Measurements from ENCODE around the gene SLC22A2. TPM values are rescaled to one million over a fixed set of nuclear protein-coding genes. Genes with fewer than 3 reads are reported as not detected.

SLC22A2 gene
- polyA plus RNA-seq, 3 donors, result 10.8 to 13.5 (median 13.4) TPM

DNA sequence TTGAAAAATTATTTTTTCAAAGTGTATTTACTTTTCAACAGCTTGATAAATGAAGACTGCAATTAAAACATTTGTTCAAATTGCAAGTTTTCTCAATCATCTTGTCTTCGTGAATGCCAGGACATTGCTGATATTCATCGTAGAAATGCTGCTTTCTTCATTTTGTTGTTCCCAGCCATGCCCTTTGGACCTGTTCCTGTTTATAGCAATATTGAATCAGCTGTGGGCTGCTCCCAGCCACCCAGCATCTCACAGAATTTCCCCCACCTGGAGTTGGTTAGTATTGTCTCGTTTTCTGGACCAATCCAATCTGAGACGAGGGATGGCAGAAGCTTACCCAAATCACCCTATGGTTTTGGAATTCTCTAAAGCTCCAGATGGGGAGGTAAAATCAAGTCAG lies 40.8 kb downstream of the SLC22A2 start:
- DNase-seq, result no peak

DNA sequence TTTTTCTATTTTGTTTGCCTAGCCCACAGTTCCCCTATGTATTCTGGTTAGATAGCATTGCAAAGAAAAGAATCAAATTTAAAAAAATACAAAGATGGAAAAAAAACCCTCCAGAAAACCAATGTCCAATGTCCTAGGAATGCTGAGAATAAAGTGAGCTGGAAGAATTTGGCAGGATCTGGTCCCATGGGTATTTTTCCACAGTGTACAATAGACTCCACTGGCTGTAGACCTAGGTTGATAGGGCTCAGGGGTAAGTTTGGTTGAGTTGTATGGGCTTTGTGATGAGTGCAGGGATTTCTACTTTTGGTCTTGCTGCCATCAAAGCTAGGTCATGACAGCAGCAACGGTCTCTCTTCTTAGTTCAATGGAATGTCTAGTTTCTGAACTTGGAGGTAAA lies 41.5 kb downstream of the SLC22A2 start:
- no peak for DNase-seq

DNA sequence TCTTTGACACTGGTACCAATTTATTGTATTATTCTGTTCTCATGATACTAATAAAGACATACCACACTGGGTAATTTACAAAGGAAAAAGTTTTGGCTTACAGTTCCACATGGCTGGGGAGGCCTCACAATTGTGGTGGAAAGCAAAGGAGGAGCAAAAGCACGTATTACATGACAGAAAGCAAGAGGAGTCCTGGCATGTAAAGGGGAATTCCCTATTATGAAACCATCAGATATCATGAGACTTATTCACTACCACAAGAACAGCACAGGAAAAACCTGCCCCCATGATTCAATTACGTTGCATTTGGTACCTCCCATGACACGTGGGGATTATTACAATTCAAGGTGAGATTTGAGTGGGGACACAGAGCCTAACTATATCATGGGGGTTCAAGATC lies 43.4 kb downstream of the SLC22A2 start:
- no peak for DNase-seq

DNA sequence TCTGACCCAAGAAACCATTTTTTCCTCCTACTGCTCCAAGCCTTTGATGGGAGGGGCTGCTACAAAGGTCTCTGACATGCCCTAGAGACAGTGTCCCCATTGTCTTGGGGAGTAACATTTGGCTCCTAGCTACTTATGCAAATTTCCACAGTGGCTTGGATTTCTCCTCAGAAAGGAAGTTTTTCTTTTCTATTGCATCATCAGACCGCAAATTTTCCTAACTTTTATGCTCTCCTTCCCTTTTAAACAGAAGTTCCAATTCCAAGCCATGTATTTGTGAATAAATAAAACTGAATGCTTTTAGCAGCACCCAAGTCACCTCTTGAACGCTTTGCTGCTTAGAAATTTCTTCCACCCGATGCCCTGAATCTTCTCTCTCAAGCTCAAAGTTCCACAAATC lies 51.0 kb downstream of the SLC22A2 start:
- DNase-seq, result no peak

DNA sequence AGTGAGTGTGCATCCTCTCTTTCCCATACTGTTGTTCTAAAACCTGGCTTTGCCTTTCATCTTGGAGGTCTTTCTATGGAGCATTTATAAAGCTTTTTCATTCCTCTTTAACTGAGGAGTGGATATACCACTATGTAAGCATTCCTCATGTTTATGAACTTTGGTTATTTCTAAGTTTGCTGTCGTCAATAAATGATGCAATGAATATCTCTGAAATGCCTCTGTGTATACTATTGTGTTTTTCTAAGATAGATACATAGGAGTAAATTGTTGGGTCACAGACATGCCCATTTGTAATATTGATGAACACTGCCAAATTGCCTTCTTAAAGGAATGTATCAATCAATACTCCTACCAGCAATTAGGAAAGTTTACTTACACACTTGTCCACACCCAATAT lies 53.9 kb downstream of the SLC22A2 start:
- no peak for DNase-seq

DNA sequence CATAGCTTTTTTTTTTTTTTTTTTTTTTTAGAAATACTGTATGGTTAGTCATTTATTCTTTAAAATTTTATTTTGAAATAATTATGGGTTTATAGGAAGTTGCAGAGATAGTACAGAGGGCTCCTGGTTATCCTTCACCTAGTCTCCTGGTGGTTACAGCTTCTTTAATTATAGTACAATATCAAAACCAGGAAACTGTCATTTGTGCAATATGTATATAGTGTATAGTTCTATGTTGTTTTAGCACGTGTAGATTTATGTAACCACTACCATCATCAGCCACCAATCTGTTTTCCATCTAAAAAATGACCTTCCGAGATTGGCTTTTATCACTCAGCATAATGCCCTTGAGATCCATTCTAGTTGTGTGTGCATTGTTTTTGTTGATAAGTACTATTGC lies 54.7 kb downstream of the SLC22A2 start:
- no peak for DNase-seq

DNA sequence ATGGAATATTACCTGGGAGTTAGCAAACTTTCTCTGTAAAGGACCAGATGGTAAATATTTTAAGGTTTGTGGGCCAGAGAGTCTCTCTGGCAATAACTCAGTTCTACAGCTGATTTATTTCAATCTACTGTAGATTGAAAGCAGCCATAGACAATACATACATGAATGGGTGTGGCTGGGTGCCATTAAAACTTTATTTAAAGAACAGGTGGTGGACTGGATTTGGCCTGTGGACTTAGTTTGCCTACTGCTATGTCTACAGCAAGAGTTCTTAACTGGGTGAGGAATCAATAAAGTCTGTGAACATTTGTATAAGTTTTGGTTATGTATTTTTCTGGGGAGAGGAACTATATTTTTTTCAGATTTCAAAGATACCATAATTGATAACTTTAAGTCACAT lies 55.1 kb downstream of the SLC22A2 start:
- no peak for DNase-seq

DNA sequence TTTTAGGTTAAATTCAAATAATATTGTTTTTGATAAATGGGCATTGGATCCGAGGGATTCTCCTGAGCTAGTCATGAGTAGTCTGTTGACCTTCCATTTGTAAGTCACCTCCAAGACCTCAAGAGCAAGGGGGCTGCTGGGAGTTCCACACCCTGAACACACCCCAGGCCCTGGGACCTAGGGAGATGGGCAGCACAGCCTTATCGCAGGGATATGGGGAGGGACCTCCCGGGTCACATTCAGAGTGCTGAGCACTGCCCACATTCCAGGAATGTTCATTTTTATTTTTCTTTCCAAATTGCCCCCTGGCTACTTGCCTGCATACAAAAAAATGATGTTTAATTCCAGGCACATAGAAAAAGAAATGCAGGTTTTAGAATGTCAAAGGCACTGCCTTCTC lies 55.5 kb downstream of the SLC22A2 start:
- DNase-seq, result no peak

DNA sequence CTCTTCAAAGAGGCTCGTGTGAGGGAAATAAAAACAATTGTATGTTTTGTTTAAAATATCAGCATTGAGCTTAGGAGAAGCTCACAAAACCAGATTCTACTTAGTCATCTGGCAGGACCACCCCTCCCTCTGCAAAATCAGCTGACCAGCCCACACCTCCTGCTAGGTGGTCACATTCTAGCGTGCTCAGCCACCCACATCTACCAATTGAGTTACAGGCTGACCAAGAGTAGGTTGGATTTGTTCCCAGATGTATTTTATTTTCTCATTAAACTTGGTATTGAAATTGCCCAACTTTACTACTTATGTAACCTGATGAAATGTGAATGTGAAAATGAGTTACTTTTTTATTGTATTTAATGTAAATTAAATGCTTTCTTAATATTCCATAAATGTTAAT lies 56.2 kb downstream of the SLC22A2 start:
- DNase-seq, result no peak

DNA sequence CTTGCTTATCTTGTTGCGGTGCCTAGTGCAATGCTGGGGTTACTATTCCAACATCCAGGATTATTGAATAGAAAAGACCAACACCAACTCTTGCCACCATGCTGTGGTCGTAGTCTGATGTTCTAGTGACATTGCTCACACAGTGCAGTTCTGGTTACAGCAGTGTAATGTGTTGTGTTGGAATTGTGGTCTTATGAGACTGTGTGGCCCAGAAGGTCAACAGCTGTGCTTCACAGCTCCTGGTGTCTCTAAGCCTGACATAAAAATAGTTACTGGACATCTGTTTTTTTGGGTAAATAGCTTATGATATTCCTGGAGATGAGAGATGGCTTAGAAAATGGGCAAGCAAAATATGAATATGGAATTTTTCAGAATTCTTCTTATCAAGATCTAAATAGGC lies 57.6 kb downstream of the SLC22A2 start:
- DNase-seq, result no peak

DNA sequence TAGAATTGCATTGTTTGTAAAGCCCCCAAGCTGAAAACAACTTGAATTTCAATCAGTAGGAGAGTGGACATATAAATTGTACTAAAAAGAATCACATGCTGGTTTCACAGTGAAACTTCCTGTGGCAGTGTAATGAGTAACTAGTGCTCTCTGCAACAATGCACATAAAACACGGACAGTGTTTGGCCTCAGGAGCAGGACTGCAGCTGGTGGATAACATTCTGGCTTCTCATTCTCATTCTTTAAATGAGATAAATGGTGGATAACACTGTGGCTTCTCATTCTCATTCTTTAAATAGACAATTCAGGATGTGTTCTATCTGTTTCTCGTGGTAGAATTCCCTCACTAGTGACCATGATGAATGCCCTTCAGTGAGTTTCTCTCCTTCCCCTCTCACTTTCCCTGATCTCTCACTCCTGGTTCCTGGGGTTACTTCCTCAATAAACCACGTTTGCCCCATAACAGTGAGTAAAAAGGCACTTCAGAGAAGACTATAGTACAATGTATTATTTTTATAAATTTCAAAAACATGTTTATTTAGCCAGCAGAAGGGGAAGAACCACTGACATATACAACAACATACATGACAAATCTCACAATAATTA lies 59.9 kb downstream of the SLC22A2 start:
- peak; percentile 49 for DNase-seq

DNA sequence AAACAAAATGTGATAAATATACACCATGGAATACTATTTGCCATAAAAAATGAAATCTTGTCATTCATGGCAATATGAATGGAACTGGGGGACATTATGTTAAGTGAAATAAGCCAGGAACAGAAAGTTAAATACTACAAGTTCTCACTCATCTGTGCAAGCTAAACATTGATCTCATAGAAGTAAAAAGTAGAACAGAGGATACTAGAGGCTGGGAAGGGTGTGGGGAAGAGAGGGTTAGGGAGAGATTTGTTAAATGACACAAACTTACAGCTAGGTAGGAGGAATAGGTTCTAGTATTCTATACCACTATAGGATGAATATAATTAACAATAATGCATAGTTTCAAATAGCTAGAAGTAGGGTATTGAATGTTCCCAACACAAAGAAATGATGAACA lies 61.0 kb downstream of the SLC22A2 start:
- no peak for DNase-seq

DNA sequence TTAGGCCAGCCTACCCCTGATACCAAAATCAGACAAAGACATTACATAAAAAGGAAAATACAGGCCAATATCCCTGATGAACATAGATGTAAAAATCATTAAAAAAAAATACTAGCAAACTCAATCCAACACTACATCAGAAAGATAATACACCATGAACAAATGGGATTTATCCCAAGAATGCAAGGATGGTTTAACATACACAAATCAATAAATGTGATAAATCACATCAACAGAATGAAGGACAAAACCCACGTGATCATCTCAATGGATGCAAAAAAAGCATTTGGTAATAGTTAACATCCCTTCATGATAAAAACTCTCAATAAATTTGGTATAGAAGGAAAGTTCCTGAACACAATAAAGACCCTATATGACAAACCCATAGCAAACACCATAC lies 63.8 kb downstream of the SLC22A2 start:
- no peak for DNase-seq

DNA sequence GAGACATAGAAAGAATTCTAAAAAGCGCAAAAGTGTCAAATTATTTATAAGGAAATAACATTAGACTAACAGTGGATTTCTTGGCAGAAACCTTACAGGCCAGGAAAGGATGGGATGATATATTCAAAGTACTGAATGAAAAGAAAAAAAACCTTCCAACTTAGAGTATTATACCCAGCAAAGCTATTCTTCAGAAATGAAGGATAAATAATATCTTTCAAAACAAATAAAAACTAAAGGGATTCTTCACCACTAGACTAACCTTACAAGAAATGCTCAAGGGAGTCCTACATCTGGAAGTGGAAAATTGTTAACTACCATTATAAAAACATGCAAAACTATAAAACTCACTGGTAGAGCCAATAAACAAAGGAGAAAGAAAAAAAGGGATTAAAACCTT lies 65.8 kb downstream of the SLC22A2 start:
- no peak for DNase-seq

DNA sequence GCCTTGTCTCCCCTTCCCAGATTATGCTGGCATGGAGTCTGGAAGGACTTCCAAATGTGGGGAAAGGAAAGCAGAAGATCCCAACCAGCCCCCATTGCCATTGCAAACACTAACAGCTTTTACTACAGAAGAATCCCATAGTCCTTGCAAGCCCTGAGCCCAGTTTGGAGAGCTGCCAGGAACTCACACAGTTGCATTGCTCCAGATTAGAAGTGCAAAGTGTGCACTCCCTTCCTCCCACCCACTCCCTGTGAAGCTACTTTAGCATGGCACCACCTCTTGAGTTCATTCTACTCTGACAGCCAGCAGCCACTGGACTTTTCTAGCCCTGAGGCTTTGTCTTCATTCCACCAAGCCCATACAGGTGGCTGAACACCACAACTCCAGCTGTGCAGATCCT lies 67.6 kb downstream of the SLC22A2 start:
- DNase-seq, result no peak

DNA sequence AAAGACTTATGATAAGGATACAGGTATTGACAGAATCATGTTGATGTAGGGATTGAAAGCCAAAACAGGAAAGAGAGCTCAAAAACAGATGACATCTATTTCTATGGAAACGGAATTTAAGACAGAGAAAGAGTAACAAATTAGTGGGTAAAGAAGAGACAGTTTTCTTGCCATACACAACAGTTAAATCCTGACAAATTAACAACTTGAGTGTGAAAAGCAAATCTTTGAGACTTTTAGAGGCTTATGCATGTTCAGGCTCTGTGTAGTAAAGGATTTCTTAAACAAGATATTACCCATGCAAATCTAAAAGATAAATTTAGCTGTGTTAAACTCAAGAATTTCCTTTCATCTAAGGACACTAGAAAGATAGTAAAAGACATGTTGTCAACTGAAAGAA lies 68.5 kb downstream of the SLC22A2 start:
- no peak for DNase-seq

DNA sequence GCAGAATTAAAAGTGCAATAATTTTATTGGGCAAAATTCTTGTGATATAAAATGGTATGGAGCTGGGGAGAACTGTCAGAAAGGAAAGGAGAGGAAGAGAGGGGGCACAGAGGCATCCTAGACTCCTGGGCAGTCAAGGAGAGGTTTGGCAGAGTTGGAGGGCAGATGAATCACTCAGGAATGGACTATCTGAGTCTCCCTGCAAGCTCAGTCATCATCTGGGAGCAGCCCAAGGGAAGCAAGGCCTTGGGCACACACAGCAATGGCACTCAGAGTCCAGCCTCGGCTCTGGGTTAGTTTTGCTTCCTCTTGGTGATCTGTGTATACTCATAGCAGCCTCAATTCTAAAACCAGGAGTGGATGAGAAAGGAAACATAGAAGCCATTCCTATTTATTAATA lies 69.8 kb downstream of the SLC22A2 start:
- no peak for DNase-seq

DNA sequence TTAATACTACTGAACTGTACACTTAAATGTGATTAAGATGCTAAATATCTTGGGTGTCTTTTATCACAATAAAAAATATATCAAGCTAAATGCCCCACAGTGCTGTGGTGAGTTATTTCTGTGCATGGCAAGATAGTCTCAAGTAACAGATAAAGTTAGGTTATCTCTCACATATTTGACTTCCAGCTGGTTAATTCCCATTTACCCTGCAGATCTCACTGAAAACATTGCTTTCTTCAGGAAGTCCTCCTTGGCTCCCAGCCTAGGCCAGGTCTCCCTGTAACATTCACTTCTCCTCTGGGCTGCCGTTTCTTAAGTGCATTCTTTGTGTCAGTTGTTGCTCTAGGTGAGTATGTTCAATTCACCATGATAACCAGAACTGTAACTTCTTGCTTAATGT lies 77.9 kb downstream of the SLC22A2 start:
- DNase-seq, result no peak

DNA sequence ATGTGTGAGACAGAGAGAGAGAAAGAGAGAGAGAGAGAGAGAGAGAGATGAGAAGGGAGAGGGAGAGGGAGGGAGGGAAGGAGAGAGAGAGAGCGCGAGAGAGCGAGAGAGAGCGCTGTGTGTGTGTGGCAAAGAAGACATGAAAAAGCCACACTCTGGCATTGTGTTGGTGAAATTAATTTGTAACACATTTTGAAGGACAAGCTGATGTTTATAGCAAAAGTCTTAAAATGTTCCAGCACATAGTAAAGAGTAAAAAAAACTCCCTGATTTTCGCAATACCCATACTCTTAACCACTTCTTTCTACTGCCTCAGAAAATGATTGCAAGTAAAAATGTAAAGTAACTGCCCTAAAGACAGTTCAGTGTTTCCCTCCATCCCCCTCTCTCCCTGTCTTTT lies 80.3 kb downstream of the SLC22A2 start:
- DNase-seq, result no peak

DNA sequence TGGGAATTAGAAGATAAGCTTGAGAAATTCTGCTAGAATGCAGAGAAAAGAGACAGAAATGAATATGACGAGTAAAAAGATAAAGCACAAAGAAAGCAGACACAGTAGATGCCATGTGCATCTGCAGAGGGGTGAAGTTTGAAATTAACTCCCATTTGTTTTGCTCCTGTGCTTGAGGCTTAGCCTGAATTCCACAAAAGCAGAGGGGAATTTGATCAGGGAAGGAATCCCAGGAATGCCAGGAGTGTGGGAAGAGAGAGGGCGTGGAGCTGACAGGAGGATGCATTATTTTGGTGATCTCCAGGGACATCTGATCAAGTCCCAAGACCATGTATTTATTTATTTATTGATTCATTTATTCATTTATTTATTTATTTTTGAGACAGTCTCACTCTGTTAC lies 81.4 kb downstream of the SLC22A2 start:
- no peak for DNase-seq

DNA sequence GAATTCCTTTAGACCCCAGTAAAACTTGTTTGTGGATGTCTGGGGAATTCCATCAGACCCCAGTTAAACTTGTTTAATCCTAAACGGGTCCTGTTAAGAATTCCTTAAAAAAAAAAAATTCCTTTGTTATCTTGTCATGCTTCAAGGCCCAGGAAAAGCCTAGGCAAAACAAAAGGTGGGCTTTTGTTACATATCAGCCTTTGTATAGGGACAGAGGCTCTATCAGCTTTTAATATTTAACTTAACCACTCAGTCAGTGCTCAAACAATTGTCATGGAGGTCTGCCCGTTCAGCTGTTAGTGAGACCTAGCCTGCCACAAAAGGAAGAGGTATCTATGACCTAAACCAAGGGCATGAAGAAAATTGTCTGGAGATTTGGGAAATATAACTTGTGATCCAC lies 83.9 kb downstream of the SLC22A2 start:
- no peak for DNase-seq

DNA sequence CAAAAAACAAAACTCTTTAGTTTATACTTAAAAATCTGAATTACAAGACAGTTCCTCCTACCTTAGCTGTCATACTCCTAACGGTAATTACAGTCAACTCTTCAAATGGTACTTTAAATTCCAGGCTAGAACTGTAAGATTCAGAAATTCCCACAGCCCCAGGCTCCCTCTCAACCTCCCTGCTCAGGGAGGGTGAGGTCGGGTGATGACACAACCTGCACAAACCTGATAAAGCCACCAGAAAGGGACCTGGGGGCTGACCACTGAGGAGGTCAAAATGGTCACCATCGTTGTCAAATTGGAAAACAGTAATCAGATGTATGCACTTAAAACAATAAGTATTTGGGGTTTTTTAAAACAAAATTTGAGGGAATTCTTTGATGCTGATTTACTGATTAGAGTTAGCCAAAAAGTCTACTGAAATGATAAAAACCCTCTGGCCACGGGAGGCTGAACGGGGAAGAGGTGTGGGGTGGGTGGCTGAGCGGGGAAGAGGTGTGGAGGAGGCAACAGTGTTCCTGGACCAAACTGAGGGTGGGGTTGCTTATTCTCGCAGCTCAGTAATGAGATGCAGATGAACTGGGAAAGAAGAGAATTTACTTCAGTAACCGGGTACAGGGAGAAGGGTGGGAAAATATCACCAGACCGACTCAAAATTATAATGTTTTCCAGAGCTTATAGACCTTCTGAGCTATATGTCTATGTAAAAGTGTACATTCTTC lies 84.7 kb downstream of the SLC22A2 start:
- no peak for DNase-seq

DNA sequence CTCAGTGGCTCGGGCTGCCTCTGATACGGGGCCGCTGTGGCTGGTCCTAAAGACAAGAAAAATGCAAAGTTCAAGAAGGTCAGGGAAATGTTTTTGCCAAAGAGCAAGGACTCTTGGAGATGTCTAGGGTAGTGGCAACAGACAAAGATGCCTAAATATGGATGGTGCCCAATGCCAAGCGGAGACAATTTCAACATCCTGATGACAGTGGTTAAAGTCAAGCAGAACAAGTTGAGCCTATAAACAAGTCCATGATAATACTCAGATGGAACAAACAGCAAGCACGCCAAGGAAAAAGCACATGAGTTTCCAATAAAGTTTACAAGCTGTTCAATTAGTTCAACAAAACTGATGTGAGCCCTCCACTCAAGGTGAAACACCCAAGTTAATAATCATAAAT lies 85.9 kb downstream of the SLC22A2 start:
- no peak for DNase-seq

DNA sequence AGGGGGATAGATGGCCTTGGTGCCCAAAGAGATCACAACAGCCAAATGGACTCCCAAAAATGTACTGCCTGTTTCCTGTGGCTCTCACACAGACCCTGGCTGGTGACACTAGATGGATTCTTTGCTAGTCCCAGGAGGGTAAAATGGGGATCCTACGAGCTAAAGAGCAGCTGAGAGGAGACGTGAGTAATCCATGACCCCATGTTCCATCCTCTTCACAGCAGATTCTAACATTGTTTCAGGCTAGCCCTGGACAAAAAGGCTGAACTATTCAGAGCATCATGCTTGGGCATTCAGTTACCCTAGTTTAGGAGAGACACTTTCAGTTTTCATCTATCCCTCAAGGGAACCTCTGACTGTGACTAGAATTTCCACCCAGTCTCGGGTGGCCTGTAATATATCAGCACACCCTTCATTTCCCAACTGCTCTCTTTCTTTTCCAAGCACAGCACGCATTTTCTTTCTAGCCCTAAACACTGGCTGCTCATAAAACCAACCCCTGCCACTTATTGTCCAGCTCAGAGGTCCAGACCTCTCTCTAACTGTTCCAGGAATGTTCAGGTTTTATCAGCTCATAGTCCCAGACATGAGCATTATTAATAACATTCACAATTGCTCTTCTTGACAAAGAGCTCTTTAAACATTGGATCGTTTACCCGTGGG lies 88.5 kb downstream of the SLC22A2 start:
- no peak for DNase-seq
